ENCODE measurements around the gene TSC2. TPM values are rescaled to one million over a fixed set of nuclear protein-coding genes. Genes with fewer than 3 reads are reported as not detected.

The TSC2 gene
- total RNA-seq, 1 experiment from 2014 or later, result 59.3 TPM

DNA sequence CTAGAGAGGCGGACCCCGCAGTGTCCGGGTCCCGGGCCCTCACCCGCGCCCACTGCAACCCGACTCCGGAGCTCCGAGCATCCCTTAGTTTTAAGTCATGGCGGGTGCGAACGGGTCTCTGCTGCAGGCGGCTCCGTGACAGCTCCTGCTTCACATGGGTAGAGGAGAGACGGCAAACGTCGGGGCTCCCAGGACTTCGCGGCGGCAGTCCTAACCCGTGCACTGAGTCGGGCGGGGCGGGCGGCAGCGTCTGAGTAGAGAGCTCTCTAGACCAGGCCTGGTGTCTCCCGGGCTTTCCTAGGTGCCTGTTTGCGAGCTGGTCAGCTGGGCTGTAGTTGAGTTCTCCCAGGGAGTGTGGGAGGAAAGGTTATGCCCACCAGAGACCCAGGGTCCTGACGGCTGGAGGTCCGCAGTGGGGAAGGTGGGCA lies 345 bp downstream of the TSC2 start:
- H3K27ac ChIP-seq (ENCODE audit: low read length), result no peak overlapping the region
- ChIA-PET CTCF (no interaction called here), POLR2A (ENCODE audit: unreplicated experiment) (interaction anchor here (0.8 to 1.0 kb wide), 2 partner anchors 9 to 15 kb away, joined by 3 read pairs; no protein-coding TSS in a partner anchor)
- no peaks in the 10 kb centered on the region for H4K20me1 ChIP-seq (ENCODE audit: low read length)
- peak overlapping the region; percentile 99 for H3K4me2 ChIP-seq (ENCODE audit: low read length)
- intact Hi-C loops (cut with micrococcal nuclease), result no loop called here
- H3K9me2 ChIP-seq (replicated peaks; ENCODE audit: low read length), result no peaks in the 10 kb centered on the region
- H3K27me3 ChIP-seq (ENCODE audit: low read length), result no peaks in the 10 kb centered on the region
- H3K9me3 ChIP-seq (ENCODE audit: low read length), result no peaks in the 10 kb centered on the region
- H3K4me3 ChIP-seq (ENCODE audit: low read length), result peak overlapping the region; percentile 94
- TF ChIP-seq, protein P1, sequence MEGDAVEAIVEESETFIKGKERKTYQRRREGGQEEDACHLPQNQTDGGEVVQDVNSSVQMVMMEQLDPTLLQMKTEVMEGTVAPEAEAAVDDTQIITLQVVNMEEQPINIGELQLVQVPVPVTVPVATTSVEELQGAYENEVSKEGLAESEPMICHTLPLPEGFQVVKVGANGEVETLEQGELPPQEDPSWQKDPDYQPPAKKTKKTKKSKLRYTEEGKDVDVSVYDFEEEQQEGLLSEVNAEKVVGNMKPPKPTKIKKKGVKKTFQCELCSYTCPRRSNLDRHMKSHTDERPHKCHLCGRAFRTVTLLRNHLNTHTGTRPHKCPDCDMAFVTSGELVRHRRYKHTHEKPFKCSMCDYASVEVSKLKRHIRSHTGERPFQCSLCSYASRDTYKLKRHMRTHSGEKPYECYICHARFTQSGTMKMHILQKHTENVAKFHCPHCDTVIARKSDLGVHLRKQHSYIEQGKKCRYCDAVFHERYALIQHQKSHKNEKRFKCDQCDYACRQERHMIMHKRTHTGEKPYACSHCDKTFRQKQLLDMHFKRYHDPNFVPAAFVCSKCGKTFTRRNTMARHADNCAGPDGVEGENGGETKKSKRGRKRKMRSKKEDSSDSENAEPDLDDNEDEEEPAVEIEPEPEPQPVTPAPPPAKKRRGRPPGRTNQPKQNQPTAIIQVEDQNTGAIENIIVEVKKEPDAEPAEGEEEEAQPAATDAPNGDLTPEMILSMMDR (conservative IDR thresholded peaks at IDR 0.05; ENCODE audit: low read depth, low read length), result no peak
- TF ChIP-seq EZH2phosphoT487 (IDR thresholded peaks at IDR 0.05; ENCODE audit: borderline replicate concordance, low read length) (no peak), EZH2 (IDR thresholded peaks at IDR 0.05; ENCODE audit: low read length, unreplicated experiment) (no peak)
- no TSS peak for BruUV-seq (replicated peaks)
- peak overlapping the region; percentile 83 for H2AFZ ChIP-seq (ENCODE audit: low read length)
- no peaks in the 10 kb centered on the region for H3F3A ChIP-seq (ENCODE audit: low read length, unreplicated experiment)
- DNase-seq (no peak), ATAC-seq (peak; percentile 8)
- no peaks in the 10 kb centered on the region for H3K36me3 ChIP-seq (ENCODE audit: low read depth, low read length)
- H3K9ac ChIP-seq (ENCODE audit: low read length), result peak overlapping the region; percentile 84
- H3K4me1 ChIP-seq (ENCODE audit: insufficient read depth, low read length), result peaks cover 33% of the 10 kb centered on the region
- peaks cover 44% of the 10 kb centered on the region for H3K79me2 ChIP-seq (ENCODE audit: low read length)

DNA sequence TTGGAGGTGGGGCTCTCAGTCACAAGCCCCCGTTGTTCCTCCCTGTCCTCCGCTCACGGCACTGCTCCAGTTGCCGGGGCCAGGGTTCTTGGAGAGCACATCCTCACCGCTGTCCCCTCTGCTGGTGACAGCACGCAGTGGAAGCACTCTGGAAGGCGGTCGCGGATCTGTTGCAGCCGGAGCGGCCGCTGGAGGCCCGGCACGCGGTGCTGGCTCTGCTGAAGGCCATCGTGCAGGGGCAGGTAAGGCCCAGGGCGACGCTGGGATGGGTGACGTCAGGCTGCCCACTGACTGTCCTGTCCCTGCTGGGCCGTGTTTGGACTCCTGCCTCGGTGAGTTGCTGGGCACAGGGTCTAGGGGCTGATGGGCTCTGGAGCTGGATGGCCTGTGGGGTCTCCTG lies 5.4 kb downstream of the TSC2 start:
- Histone ChIP-seq H2AFZ (ENCODE audit: low read length) (no peak overlapping the region), H3K36me3 (ENCODE audit: low read depth, low read length) (no peaks in the 10 kb centered on the region; the same call in 1 of the 2 replicates), H3K4me2 (ENCODE audit: low read length) (no peak overlapping the region), H4K20me1 (ENCODE audit: low read length) (no peaks in the 10 kb centered on the region), H3K27ac (ENCODE audit: low read length) (no peak overlapping the region), H3K27me3 (ENCODE audit: low read length) (no peaks in the 10 kb centered on the region), H3K4me3 (ENCODE audit: low read length) (no peak overlapping the region), H3K9ac (ENCODE audit: low read length) (no peak overlapping the region), H3K9me2 (replicated peaks; ENCODE audit: low read length) (no peaks in the 10 kb centered on the region), H3K79me2 (ENCODE audit: low read length) (peaks cover 15% of the 10 kb centered on the region), H3F3A (ENCODE audit: low read length, unreplicated experiment) (no peaks in the 10 kb centered on the region), H3K9me3 (ENCODE audit: low read length) (no peaks in the 10 kb centered on the region), H3K4me1 (ENCODE audit: insufficient read depth, low read length) (no peaks in the 10 kb centered on the region; the same call in 1 of the 2 replicates)
- BruUV-seq (replicated peaks), result no TSS peak
- POLR2A ChIA-PET (ENCODE audit: unreplicated experiment), result no interaction called here
- no peak for ATAC-seq
- intact Hi-C loops (cut with micrococcal nuclease), result no loop called here
- DNase-seq, result no peak
- CTCF ChIA-PET, result no interaction called here
- TF ChIP-seq EZH2phosphoT487 (IDR thresholded peaks at IDR 0.05; ENCODE audit: borderline replicate concordance, low read length) (no peak), EZH2 (IDR thresholded peaks at IDR 0.05; ENCODE audit: low read length, unreplicated experiment) (no peak)
- TF ChIP-seq, protein P1 (conservative IDR thresholded peaks at IDR 0.05; ENCODE audit: low read depth, low read length), result no peak

DNA sequence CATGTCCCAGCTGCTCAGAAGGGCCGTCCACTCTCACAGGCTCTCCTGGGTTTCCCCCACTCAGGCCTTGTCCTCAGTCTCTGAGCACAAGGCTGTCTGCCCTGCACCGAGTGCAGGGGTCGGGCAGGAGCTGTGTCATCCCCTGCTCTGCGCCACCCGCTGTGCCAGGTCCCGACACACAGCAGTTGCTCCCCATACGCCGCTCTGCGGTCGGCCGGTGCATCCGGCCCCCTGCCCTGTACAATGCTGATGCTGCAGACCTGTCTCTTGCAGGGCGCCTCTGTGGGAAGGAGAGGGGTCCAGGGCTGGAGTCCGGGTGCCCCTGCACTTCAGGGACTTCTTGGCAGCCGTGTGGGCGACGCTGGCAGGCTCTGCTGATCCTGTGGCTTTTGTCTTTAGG lies 6.1 kb downstream of the TSC2 start:
- Histone ChIP-seq H3K27ac (ENCODE audit: low read length) (no peak overlapping the region), H3F3A (ENCODE audit: low read length, unreplicated experiment) (no peaks in the 10 kb centered on the region), H3K79me2 (ENCODE audit: low read length) (peaks cover 9% of the 10 kb centered on the region), H4K20me1 (ENCODE audit: low read length) (no peaks in the 10 kb centered on the region), H2AFZ (ENCODE audit: low read length) (no peak overlapping the region), H3K4me3 (ENCODE audit: low read length) (no peak overlapping the region), H3K9ac (ENCODE audit: low read length) (no peak overlapping the region), H3K4me1 (ENCODE audit: insufficient read depth, low read length) (no peaks in the 10 kb centered on the region; the same call in 1 of the 2 replicates), H3K9me3 (ENCODE audit: low read length) (no peaks in the 10 kb centered on the region), H3K9me2 (replicated peaks; ENCODE audit: low read length) (no peaks in the 10 kb centered on the region), H3K36me3 (ENCODE audit: low read depth, low read length) (no peaks in the 10 kb centered on the region; the same call in 1 of the 2 replicates), H3K4me2 (ENCODE audit: low read length) (no peak overlapping the region), H3K27me3 (ENCODE audit: low read length) (no peaks in the 10 kb centered on the region)
- no TSS peak for BruUV-seq (replicated peaks)
- DNase-seq (no peak), ATAC-seq (no peak)
- ChIA-PET POLR2A (ENCODE audit: unreplicated experiment) (no interaction called here), CTCF (no interaction called here)
- TF ChIP-seq, protein P1 (conservative IDR thresholded peaks at IDR 0.05; ENCODE audit: low read depth, low read length), result no peak
- TF ChIP-seq EZH2 (IDR thresholded peaks at IDR 0.05; ENCODE audit: low read length, unreplicated experiment), result no peak
- intact Hi-C loops (cut with micrococcal nuclease), result no loop called here

Measured in PC-3 (cell line).